ENCODE data around the gene MRM3. TPM values are rescaled to one million over a fixed set of nuclear protein-coding genes. Genes with fewer than 3 reads are reported as not detected.
A peak's percentile ranks its signal among the peaks of the same experiment; 100 is the strongest.

MRM3 gene
- total and polyA plus RNA-seq, 12 donors: 11.6 to 23.7 (median 20.4) TPM

DNA sequence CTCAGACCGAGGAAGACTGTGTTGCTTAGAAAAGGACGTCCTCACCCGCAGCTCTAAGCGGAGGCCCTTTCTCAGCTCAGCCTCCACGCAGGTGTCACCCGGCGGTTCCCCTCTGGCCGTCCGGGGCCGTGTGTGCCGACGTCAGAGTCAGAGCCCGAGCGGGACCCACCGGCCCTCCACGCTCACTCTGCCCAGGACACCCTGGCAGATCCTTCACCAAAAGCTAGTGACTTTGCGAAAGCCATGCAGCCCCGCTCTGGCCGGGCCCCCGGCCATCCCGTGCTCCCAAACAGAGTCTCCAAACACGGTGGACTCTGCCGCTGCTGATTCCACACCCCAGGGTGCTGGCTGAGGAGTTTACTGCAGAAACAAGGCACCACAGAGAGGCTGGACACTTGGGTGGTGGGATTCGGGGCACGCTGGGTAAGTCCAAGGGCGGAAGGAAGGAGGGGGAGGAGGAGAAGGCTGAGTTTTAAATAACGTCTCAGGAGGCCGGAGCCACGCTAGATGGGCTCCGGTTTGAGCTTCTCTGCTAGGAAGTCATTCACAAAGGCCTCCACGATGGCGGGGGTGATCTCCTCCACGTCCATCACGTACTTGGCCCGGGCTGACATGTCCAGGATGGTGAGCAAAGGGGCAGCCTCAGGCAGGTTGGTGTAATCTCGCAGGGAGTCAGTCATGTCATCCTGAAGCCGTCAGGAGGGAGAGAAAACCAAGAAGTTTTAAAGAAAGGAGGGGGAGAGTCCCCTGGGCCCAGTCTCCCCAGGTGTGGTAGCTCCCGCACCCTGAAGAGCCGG is 18.5 kb downstream of the MRM3 start:
- no peaks in the 10 kb centered on the region for H3K9me3 ChIP-seq
- TF ChIP-seq, protein P1, sequence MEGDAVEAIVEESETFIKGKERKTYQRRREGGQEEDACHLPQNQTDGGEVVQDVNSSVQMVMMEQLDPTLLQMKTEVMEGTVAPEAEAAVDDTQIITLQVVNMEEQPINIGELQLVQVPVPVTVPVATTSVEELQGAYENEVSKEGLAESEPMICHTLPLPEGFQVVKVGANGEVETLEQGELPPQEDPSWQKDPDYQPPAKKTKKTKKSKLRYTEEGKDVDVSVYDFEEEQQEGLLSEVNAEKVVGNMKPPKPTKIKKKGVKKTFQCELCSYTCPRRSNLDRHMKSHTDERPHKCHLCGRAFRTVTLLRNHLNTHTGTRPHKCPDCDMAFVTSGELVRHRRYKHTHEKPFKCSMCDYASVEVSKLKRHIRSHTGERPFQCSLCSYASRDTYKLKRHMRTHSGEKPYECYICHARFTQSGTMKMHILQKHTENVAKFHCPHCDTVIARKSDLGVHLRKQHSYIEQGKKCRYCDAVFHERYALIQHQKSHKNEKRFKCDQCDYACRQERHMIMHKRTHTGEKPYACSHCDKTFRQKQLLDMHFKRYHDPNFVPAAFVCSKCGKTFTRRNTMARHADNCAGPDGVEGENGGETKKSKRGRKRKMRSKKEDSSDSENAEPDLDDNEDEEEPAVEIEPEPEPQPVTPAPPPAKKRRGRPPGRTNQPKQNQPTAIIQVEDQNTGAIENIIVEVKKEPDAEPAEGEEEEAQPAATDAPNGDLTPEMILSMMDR (IDR thresholded peaks at IDR 0.05): no peak
- no peak for DNase-seq
- no peak for ATAC-seq
- 91 to 93% methylated on average over 39 of the region's 39 CpGs for WGBS, 2 donors
- intact Hi-C loops (cut with DNase I): loop anchor here in 1 of 10 donors (10.0 kb wide), 1 partner anchor 74 kb away; no protein-coding TSS in a partner anchor
- H3K4me3 ChIP-seq: no peak overlapping the region
- peaks cover 0 to 42% (median 0%) of the 10 kb centered on the region in 9 donors for H3K36me3 ChIP-seq
- no peaks in the 10 kb centered on the region for H3K27me3 ChIP-seq
- H3K27ac ChIP-seq: no peak overlapping the region
- H3K4me1 ChIP-seq: peaks cover 0 to 15% (median 2%) of the 10 kb centered on the region in 9 donors

DNA sequence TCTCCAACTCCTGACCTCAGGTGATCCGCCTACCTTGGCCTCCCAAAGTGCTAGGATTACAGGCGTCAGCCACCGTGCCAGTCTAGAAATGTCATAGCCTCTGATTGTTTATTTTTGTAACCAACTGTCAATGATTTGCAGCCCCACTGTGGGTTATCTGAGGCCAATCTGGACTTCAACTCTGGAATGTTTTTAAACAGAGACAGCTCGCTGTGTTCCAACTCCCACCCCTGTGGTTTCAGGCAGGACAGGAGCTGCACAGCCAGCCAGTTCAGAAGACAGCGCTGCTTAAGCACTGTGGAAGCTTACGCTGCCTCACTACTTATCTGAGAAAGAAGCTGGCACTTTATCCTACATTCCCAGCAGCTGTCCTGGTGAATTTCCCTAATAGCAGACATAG is 19.5 kb downstream of the MRM3 start:
- Histone ChIP-seq H3K9me3 (no peaks in the 10 kb centered on the region), H3K4me3 (no peak overlapping the region), H3K27ac (no peak overlapping the region), H3K27me3 (no peaks in the 10 kb centered on the region), H3K4me1 (peaks cover 0 to 9% (median 0%) of the 10 kb centered on the region in 9 donors), H3K36me3 (peaks cover 0 to 42% (median 0%) of the 10 kb centered on the region in 9 donors)
- intact Hi-C loops (cut with DNase I): loop anchor here in 1 of 10 donors (10.0 kb wide), 1 partner anchor 73 kb away; no protein-coding TSS in a partner anchor
- 85 to 88% methylated on average over 6 of the region's 6 CpGs for WGBS, 2 donors
- DNase-seq: no peak
- TF ChIP-seq, protein P1 (IDR thresholded peaks at IDR 0.05): no peak
- peak in 1 of 8 donors; percentile 55 for ATAC-seq

DNA sequence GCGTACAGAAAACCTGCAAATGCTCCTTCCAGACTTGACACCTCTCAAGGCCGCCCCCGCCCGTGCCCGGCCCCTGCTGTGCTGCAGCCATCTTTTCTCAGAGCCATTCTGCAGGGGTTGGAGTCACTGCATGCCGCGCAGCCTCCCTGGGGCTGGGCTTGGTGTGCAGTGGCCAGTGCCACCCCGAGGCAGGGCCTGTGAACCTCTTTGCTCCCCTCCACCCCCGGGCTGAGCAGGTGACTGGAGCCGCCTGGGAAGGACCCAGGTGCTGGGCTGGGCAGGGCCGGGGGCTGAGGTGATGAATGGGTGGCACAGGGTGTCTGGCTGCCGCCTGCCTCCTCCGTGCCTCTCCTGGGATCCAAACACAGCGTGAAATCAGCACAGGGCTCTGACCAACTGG is 20.3 kb downstream of the MRM3 start:
- Histone ChIP-seq H3K9me3 (no peaks in the 10 kb centered on the region), H3K27me3 (no peaks in the 10 kb centered on the region), H3K27ac (no peak overlapping the region), H3K4me1 (peaks cover 0 to 2% (median 0%) of the 10 kb centered on the region in 9 donors), H3K4me3 (no peak overlapping the region), H3K36me3 (peaks cover 0 to 45% (median 0%) of the 10 kb centered on the region in 9 donors)
- intact Hi-C loops (cut with DNase I): loop anchor here in 1 of 10 donors (10.0 kb wide), 1 partner anchor 72 kb away; no protein-coding TSS in a partner anchor
- TF ChIP-seq, protein P1 (IDR thresholded peaks at IDR 0.05): no peak
- WGBS, 2 donors: 95 to 97% methylated on average over 14 of the region's 14 CpGs
- ATAC-seq (no peak), DNase-seq (no peak)

DNA sequence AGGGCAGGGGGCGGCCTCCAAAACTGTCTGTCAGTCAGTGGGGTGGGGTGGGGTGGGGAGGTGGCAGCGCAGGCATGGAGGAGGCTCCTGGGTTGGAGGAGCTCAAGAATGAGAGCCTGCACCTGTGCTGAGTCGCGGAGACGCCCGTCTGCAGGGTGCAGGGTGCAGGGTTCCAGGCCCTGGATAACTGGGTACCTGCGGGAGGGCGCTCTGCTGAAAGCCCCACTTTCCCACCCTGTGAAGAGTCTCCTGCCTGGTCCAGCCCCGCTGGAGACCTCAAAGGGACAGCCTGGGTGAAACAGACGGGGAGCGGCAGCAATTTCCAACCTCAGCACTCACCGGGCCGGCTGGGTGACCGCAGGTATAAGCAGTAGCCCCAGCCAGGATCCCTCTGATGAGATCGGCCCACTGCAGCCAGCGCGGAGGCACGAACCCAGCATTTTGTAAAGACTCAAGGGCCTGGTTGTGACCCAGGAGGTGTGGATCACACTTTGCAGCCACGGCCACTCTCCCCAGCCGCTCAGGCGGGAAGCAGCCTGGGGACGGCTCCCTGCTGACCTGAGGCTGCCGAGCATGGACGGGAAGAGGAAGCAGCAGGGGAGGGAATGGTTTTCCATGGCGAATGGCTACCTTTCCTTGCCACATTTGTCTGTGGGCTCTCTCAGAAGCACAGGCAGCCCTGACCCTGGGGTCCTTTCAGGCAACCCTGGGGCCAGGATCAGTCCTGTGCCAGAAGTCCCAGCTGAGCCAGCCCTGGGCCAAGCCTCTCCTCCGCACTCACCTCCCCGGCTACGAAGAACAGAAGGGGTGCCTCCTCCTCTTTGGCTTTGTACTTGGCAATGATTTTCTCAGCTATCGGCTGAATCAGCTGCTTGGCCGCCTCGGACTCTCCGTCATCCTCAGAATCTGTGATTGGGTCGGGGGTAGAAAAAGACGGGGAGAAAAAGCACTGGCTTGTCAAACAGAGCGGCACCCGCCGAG is 21.0 kb downstream of the MRM3 start:
- Histone ChIP-seq H3K4me3 (no peak overlapping the region), H3K4me1 (no peaks in the 10 kb centered on the region), H3K27me3 (no peaks in the 10 kb centered on the region), H3K36me3 (peaks cover 0 to 48% (median 0%) of the 10 kb centered on the region in 9 donors), H3K9me3 (no peaks in the 10 kb centered on the region), H3K27ac (no peak overlapping the region)
- no peak for DNase-seq
- intact Hi-C loops (cut with DNase I): loop anchor here in 1 of 10 donors (10.0 kb wide), 1 partner anchor 72 kb away; no protein-coding TSS in a partner anchor
- WGBS, 2 donors: 93 to 94% methylated on average over 35 to 37 of the region's 37 CpGs
- TF ChIP-seq, protein P1 (IDR thresholded peaks at IDR 0.05): no peak
- ATAC-seq: no peak

Data from heart right ventricle (tissue), 16 donors.